HUES64 (cell line): ENCODE results near the gene WHRN.

ENCODE experiments used
- H3K27ac ChIP-seq: 2 replicates; pipeline ENCODE4 v1.7.0; 2013; ENCODE audit warnings: low read depth, low read length, inconsistent platforms
- H3K27me3 ChIP-seq: 2 replicates; pipeline ENCODE4 v1.6.1; 2013; ENCODE audit warnings: mild to moderate bottlenecking, low read length; ENCODE audit not compliant: insufficient read depth
- H3K36me3 ChIP-seq: 2 replicates; pipeline ENCODE4 v1.6.1; 2013; ENCODE audit warnings: mild to moderate bottlenecking, low read length; ENCODE audit not compliant: insufficient read depth
- H3K4me1 ChIP-seq: 2 replicates; pipeline ENCODE4 v1.6.1; 2013; ENCODE audit warnings: mild to moderate bottlenecking, low read length, moderate library complexity; ENCODE audit not compliant: insufficient read depth
- H3K4me3 ChIP-seq: 2 replicates; pipeline ENCODE4 v1.5.1; 2013; ENCODE audit warnings: mild to moderate bottlenecking, low read length, moderate library complexity
- H3K9ac ChIP-seq: 2 replicates; pipeline ENCODE4 v1.6.1; 2013; ENCODE audit warnings: mild to moderate bottlenecking, low read depth, low read length
- H3K9me3 ChIP-seq: 2 replicates; pipeline ENCODE4 v1.6.1; 2013; ENCODE audit warnings: low read depth, low read length; ENCODE audit not compliant: insufficient read depth
- WGBS: fragments of 150-250, 120-280 bp; methylation state at CpG from one replicate; pipeline ENCODE4 v1.1.7; 2013; ENCODE audit warnings: missing lambda C conversion rate; 5-methylcytosine and 5-hydroxymethylcytosine counted together

The WHRN gene

GRCh38 chr9:114488398-114489129 lies 16.7 kb downstream of the WHRN start:
- no peaks in the 10 kb centered on the region for H3K36me3 ChIP-seq
- no peak overlapping the region; the same call in 1 of the 2 replicates for H3K9ac ChIP-seq
- H3K27me3 ChIP-seq, result no peaks in the 10 kb centered on the region
- H3K4me1 ChIP-seq, result no peaks in the 10 kb centered on the region
- no peaks in the 10 kb centered on the region for H3K9me3 ChIP-seq
- 86% methylated on average over 7 of the region's 7 CpGs for whole genome bisulfite sequencing
- no peak overlapping the region for H3K27ac ChIP-seq
- no peak overlapping the region for H3K4me3 ChIP-seq

- Histone ChIP-seq H3K9me3 (no peaks in the 10 kb centered on the region), H3K27ac (no peak overlapping the region), H3K9ac (no peak overlapping the region), H3K4me1 (no peaks in the 10 kb centered on the region), H3K4me3 (no peak overlapping the region), H3K36me3 (no peaks in the 10 kb centered on the region), H3K27me3 (no peaks in the 10 kb centered on the region)
- WGBS, result 72% methylated on average over 6 of the region's 6 CpGs
Observed at GRCh38 chr9:114487607-114488300, 17.5 kb downstream of the WHRN start.

GRCh38 chr9:114486205-114486963 lies 18.9 kb downstream of the WHRN start:
- 87% methylated on average over 7 of the region's 7 CpGs for WGBS
- H3K4me1 ChIP-seq, result no peaks in the 10 kb centered on the region

GRCh38 chr9:114484854-114485443 lies 20.3 kb downstream of the WHRN start:
- Histone ChIP-seq H3K27ac (no peak overlapping the region), H3K4me1 (no peaks in the 10 kb centered on the region), H3K9me3 (no peaks in the 10 kb centered on the region), H3K36me3 (no peaks in the 10 kb centered on the region), H3K27me3 (no peaks in the 10 kb centered on the region), H3K4me3 (no peak overlapping the region), H3K9ac (no peak overlapping the region; the same call in 1 of the 2 replicates)
- WGBS, result 92% methylated on average over 8 of the region's 8 CpGs

More at GRCh38 chr9:114486205-114486963, 18.9 kb downstream of the WHRN start:
- H3K9ac ChIP-seq, result no peak overlapping the region
- H3K36me3 ChIP-seq, result no peaks in the 10 kb centered on the region
- H3K27ac ChIP-seq, result no peak overlapping the region
- no peaks in the 10 kb centered on the region for H3K9me3 ChIP-seq
- H3K27me3 ChIP-seq, result no peaks in the 10 kb centered on the region
- H3K4me3 ChIP-seq, result no peak overlapping the region

GRCh38 chr9:114484215-114484853 lies 20.9 kb downstream of the WHRN start:
- no peaks in the 10 kb centered on the region for H3K36me3 ChIP-seq
- WGBS, result 86% methylated on average over 8 of the region's 9 CpGs
- no peak overlapping the region for H3K9ac ChIP-seq
- no peaks in the 10 kb centered on the region for H3K27me3 ChIP-seq
- no peak overlapping the region for H3K4me3 ChIP-seq
- no peaks in the 10 kb centered on the region for H3K9me3 ChIP-seq
- H3K4me1 ChIP-seq, result no peaks in the 10 kb centered on the region
- no peak overlapping the region for H3K27ac ChIP-seq

GRCh38 chr9:114483499-114483898 lies 21.8 kb downstream of the WHRN start:
- WGBS, result 89% methylated on average over 3 of the region's 3 CpGs
- Histone ChIP-seq H3K27ac (no peak overlapping the region), H3K9ac (no peak overlapping the region), H3K4me3 (no peak overlapping the region), H3K36me3 (no peaks in the 10 kb centered on the region), H3K27me3 (no peaks in the 10 kb centered on the region), H3K9me3 (no peaks in the 10 kb centered on the region), H3K4me1 (no peaks in the 10 kb centered on the region)

GRCh38 chr9:114482593-114482992 lies 22.7 kb downstream of the WHRN start:
- no peak overlapping the region for H3K4me3 ChIP-seq
- no peaks in the 10 kb centered on the region for H3K27me3 ChIP-seq
- H3K4me1 ChIP-seq, result no peaks in the 10 kb centered on the region
- H3K9me3 ChIP-seq, result no peaks in the 10 kb centered on the region
- no peaks in the 10 kb centered on the region for H3K36me3 ChIP-seq
- no peak overlapping the region for H3K27ac ChIP-seq
- 74% methylated on average over 10 of the region's 10 CpGs for WGBS
- H3K9ac ChIP-seq, result no peak overlapping the region

GRCh38 chr9:114481789-114482188 lies 23.5 kb downstream of the WHRN start:
- Histone ChIP-seq H3K36me3 (no peaks in the 10 kb centered on the region), H3K4me1 (no peaks in the 10 kb centered on the region)

GRCh38 chr9:114480746-114481435 lies 24.4 kb downstream of the WHRN start:
- Histone ChIP-seq H3K9ac (no peak overlapping the region), H3K27me3 (no peaks in the 10 kb centered on the region), H3K9me3 (no peaks in the 10 kb centered on the region), H3K36me3 (no peaks in the 10 kb centered on the region), H3K4me1 (no peaks in the 10 kb centered on the region), H3K27ac (no peak overlapping the region), H3K4me3 (no peak overlapping the region)
- 80% methylated on average over 4 of the region's 4 CpGs for WGBS

More at GRCh38 chr9:114481789-114482188, 23.5 kb downstream of the WHRN start:
- Histone ChIP-seq H3K27ac (no peak overlapping the region), H3K27me3 (no peaks in the 10 kb centered on the region), H3K4me3 (no peak overlapping the region), H3K9ac (no peak overlapping the region), H3K9me3 (no peaks in the 10 kb centered on the region)
- WGBS, result 93% methylated on average over 5 of the region's 5 CpGs

- no peaks in the 10 kb centered on the region for H3K36me3 ChIP-seq
- 87% methylated on average over 6 of the region's 6 CpGs for WGBS
- H3K9ac ChIP-seq, result no peak overlapping the region
- H3K9me3 ChIP-seq, result no peaks in the 10 kb centered on the region
- H3K27me3 ChIP-seq, result no peaks in the 10 kb centered on the region
- H3K4me1 ChIP-seq, result no peaks in the 10 kb centered on the region
- no peak overlapping the region for H3K27ac ChIP-seq
- no peak overlapping the region for H3K4me3 ChIP-seq
Observed at GRCh38 chr9:114478871-114479270, 26.4 kb downstream of the WHRN start.
